H7 (cell line): Measurements from ENCODE around the gene C1orf226. TPM values are rescaled to one million over a fixed set of nuclear protein-coding genes. Genes with fewer than 3 reads are reported as not detected.
"Not testable (repeated sequence)": the region's sequence is repeated elsewhere in the genome, so short reads cannot be mapped to it uniquely, and the experiment has no call there.

Source experiments
- DNase-seq: peaks from one replicate; pipeline ENCODE4 v3.0.0; 2012
- H3K27me3 ChIP-seq: 2 replicates; pipeline ENCODE4 v1.6.0; 2011; ENCODE audit warnings: mild to moderate bottlenecking, low read length; ENCODE audit not compliant: control insufficient read depth, insufficient read depth
- H3K36me3 ChIP-seq: replicated peaks from 2 replicates; pipeline ENCODE4 v1.5.1; 2011; ENCODE audit warnings: low read length; ENCODE audit not compliant: control insufficient read depth, insufficient read depth
- H3K4me3 ChIP-seq: 2 replicates; pipeline ENCODE4 v1.5.1; 2011; ENCODE audit warnings: low read depth, mild to moderate bottlenecking, control low read depth, low read length, moderate library complexity; ENCODE audit not compliant: insufficient read depth
- total RNA-seq: library from RNA; depleted of rRNA; stranded (reverse); fragments of >200 nt; shearing (Covaris generic); gene quantifications from 2 replicates; pipeline ENCODE4 v1.2.3, GENCODE V29; 2014; rRNA removed

Gene C1orf226
- total RNA-seq, 1 experiment from 2014 or later: 13.4 TPM

- H3K27me3 ChIP-seq: no peaks in the 10 kb centered on the region
- no peak overlapping the region for H3K4me3 ChIP-seq
- no peak for DNase-seq
- no peaks in the 10 kb centered on the region for H3K36me3 ChIP-seq
These were observed 40.0 kb downstream of the C1orf226 start for GRCh38 chr1:162421258-162422164.

- Histone ChIP-seq H3K4me3 (no peak overlapping the region), H3K27me3 (no peaks in the 10 kb centered on the region), H3K36me3 (no peaks in the 10 kb centered on the region)
- no peak for DNase-seq
These were observed 41.3 kb downstream of the C1orf226 start for GRCh38 chr1:162422662-162423375.

- DNase-seq: no peak
- Histone ChIP-seq H3K4me3 (no peak overlapping the region), H3K36me3 (no peaks in the 10 kb centered on the region), H3K27me3 (no peaks in the 10 kb centered on the region)
These were observed 49.1 kb downstream of the C1orf226 start for GRCh38 chr1:162430583-162430982.

- DNase-seq, H3K4me3 ChIP-seq, H3K27me3 ChIP-seq, H3K36me3 ChIP-seq: not testable (repeated sequence)
These were observed 51.6 kb downstream of the C1orf226 start for GRCh38 chr1:162432977-162433713.

Other genes starting within 250 kb of the C1orf226 start
- not detected in 2 replicates for gene SPATA46, start 4.9 kb upstream of the C1orf226 start, total RNA-seq
- not detected in 2 replicates for gene SH2D1B, start 30.4 kb downstream of the C1orf226 start, total RNA-seq
- gene UHMK1, start 116.1 kb downstream of the C1orf226 start, total RNA-seq: 21.7 and 30.2 TPM in 2 replicates
- 48.4 and 54.8 TPM in 2 replicates for gene UAP1, start 180.0 kb downstream of the C1orf226 start, total RNA-seq